Activated T-helper 1 cell treated with anti-CD3 and anti-CD28 coated beads, Interleukin-12 subunit alpha, Interleukin-12 subunit beta, Interleukin-2, Interleukin-4 antibody, amounts not matched to agents 30 ng/mL and 10 ng/mL and 1 ng/mL, durations not matched to agents 14 hours and 24 hours and 36 hours (primary cell): Measurements from ENCODE around the gene MYO9A. TPM values are rescaled to one million over a fixed set of nuclear protein-coding genes. Genes with fewer than 3 reads are reported as not detected.
"Not testable (repeated sequence)": the region's sequence is repeated elsewhere in the genome, so short reads cannot be mapped to it uniquely, and the experiment has no call there.

Experiments
- DNase-seq: peaks from one replicate; pipeline ENCODE4 v3.0.0; 2021; ENCODE audit warnings: low spot score
- H3K27ac Mint-ChIP-seq: one replicate; pipeline ENCODE4 v1.8.0; 2021; ENCODE audit warnings: mild to moderate bottlenecking, mixed read lengths
- H3K27me3 Mint-ChIP-seq: one replicate; pipeline ENCODE4 v1.8.0; 2022; ENCODE audit warnings: mild to moderate bottlenecking, moderate library complexity, mixed read lengths; ENCODE audit not compliant: insufficient read depth
- H3K36me3 Mint-ChIP-seq: one replicate; pipeline ENCODE4 v1.8.0; 2021; ENCODE audit warnings: low read depth, mixed read lengths
- H3K4me1 Mint-ChIP-seq: one replicate; pipeline ENCODE4 v1.8.0; 2021; ENCODE audit warnings: low read depth, mixed read lengths
- H3K4me3 Mint-ChIP-seq: one replicate; pipeline ENCODE4 v1.8.0; 2021; ENCODE audit warnings: mild to moderate bottlenecking, moderate library complexity, mixed read lengths
- H3K9me3 Mint-ChIP-seq: one replicate; pipeline ENCODE4 v1.8.0; 2021; ENCODE audit warnings: mixed read lengths
- intact Hi-C: fragments of 100-400 bp; cut with micrococcal nuclease; formaldehyde crosslinking; loops from one replicate; pipeline ENCODE4 v1.15.1; 2024
- total RNA-seq: library from RNA; stranded (reverse); gene quantifications from 2 replicates; pipeline ENCODE4 v1.2.3, GENCODE V29; 2022

The MYO9A gene
- total RNA-seq, 1 donor from 2014 or later, result 15.2 TPM

DNA sequence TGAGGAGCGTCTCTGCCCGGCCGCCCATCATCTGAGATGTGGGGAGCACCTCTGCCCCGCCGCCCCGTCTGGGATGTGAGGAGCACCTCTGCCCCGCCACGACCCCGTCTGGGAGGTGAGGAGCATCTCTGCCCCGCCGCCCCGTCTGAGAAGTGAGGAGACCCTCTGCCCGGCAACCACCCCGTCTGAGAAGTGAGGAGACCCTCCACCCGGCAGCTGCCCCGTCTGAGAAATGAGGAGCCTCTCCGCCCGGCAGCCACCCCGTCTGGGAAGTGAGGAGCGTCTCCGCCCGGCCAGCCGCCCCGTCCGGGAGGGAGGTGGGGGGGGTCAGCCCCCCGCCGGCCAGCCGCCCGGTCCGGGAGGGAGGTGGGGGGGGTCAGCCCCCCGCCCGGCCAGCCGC, 17.4 kb downstream of the MYO9A start:
- H3K36me3 Mint-ChIP-seq, DNase-seq, H3K4me1 Mint-ChIP-seq, H3K27ac Mint-ChIP-seq, H3K9me3 Mint-ChIP-seq, H3K4me3 Mint-ChIP-seq, H3K27me3 Mint-ChIP-seq, intact Hi-C loops: not testable (repeated sequence)

DNA sequence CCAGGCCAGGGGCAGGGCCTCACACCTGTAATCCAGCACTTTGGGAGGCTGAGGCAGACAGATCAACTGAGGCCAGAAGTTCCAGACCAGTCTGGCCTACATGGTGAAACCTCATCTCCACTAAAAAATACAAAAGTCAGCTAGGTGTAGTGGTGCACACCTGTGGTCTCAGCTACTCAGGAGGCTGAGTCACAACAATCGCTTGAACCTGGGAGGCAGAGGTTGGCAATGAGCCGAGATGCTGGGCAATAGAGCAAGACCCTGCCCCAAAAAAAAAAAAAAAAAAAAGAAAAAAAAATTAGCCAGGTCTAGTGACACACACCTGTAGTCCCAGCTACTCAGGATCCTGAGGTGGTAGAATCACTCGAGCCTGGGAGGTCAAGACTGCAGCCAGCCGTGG, 18.8 kb downstream of the MYO9A start:
- intact Hi-C loops, result no loop called here
- Mint-ChIP-seq H3K4me1 (no peaks in the 10 kb centered on the region), H3K36me3 (no peaks in the 10 kb centered on the region), H3K4me3 (no peak overlapping the region), H3K27me3 (peaks cover 3% of the 10 kb centered on the region), H3K27ac (no peak overlapping the region), H3K9me3 (no peaks in the 10 kb centered on the region)
- no peak for DNase-seq

DNA sequence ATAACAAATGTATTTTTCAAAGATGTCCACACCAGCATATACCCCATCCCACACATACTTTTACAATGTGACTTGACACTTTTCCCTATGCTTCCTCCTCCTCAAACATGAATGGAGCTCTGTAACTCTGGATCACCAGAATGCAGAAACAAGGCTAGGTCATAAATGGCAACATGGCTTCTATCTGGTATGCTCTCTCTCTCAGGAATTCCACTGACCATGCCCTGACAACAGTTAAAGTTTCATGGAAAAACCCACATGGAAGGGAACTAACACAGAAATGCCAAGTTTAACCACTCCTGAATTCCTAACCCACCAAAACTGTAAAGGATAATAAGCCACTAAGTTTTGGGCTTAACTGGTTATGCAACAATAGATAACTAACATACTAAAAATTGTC, 19.9 kb downstream of the MYO9A start:
- H3K4me1 Mint-ChIP-seq, result no peaks in the 10 kb centered on the region
- no peak overlapping the region for H3K27ac Mint-ChIP-seq
- no peaks in the 10 kb centered on the region for H3K9me3 Mint-ChIP-seq
- DNase-seq, result no peak
- H3K36me3 Mint-ChIP-seq, result no peaks in the 10 kb centered on the region
- H3K27me3 Mint-ChIP-seq, result no peaks in the 10 kb centered on the region
- H3K4me3 Mint-ChIP-seq, result no peak overlapping the region
- intact Hi-C loops, result no loop called here

DNA sequence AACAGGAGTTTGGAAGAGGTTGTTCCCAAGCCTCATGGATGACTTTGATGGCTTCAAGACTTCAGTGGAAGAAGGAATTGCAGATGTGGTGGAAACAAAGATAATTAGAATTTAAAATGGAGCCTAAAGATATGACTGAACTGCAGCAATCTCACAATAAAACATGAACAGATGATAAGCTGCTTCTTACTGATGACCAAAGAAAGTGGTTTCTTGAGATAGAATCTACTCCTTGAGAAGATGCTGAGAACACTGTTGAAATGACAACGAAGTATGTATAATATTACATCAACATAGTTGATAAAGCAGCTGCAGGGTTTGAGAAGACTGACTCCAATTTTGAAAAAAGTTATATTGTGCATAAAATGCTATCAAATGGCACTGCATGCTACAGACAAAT, 21.2 kb downstream of the MYO9A start:
- H3K9me3 Mint-ChIP-seq, result no peaks in the 10 kb centered on the region
- H3K4me1 Mint-ChIP-seq, result no peaks in the 10 kb centered on the region
- H3K36me3 Mint-ChIP-seq, result no peaks in the 10 kb centered on the region
- H3K4me3 Mint-ChIP-seq, result no peak overlapping the region
- DNase-seq, result no peak
- intact Hi-C loops, result no loop called here
- H3K27me3 Mint-ChIP-seq, result no peaks in the 10 kb centered on the region
- no peak overlapping the region for H3K27ac Mint-ChIP-seq

DNA sequence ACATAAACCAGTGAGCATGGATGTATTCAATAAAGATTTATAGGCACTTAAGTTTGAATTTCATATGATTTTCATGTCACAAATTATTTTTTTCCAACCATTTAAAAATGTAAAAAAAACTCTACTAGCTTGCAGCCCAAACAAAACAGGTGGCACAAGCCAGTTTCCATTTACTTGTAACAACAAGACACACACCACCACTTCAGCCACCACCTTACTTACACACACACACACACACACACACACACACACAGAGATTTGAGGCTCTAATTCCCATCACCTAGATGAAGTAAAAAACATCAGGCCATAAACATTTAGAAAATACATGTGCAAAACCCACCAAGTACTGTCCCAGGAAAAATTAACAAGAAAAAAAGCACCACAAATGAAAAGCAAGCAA, 25.3 kb downstream of the MYO9A start:
- intact Hi-C loops, result no loop called here
- Mint-ChIP-seq H3K27me3 (no peaks in the 10 kb centered on the region), H3K4me3 (no peak overlapping the region), H3K9me3 (no peaks in the 10 kb centered on the region), H3K36me3 (no peaks in the 10 kb centered on the region), H3K4me1 (no peaks in the 10 kb centered on the region), H3K27ac (no peak overlapping the region)
- no peak for DNase-seq

DNA sequence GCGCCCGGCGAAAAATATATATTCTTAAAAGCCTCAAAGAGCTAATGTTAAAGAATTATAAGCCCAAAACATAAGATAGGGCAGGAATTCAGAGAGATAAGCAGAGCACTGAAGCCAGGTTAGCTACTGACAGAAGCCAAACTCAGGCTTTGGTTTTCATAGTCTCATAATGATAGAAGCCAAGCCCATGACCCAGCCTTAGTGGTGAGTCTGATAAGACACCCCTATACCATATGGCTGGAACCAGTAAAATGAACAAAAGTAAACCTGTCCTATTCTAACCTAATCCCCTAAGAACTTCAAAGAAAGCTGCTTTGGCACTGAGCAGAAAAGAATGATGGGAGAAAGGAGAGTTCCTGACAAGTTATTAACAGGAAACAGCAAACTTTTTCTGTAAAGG, 25.9 kb downstream of the MYO9A start:
- Mint-ChIP-seq H3K4me3 (no peak overlapping the region), H3K9me3 (no peaks in the 10 kb centered on the region), H3K27me3 (no peaks in the 10 kb centered on the region), H3K27ac (no peak overlapping the region), H3K36me3 (no peaks in the 10 kb centered on the region), H3K4me1 (no peaks in the 10 kb centered on the region)
- intact Hi-C loops, result no loop called here
- no peak for DNase-seq

DNA sequence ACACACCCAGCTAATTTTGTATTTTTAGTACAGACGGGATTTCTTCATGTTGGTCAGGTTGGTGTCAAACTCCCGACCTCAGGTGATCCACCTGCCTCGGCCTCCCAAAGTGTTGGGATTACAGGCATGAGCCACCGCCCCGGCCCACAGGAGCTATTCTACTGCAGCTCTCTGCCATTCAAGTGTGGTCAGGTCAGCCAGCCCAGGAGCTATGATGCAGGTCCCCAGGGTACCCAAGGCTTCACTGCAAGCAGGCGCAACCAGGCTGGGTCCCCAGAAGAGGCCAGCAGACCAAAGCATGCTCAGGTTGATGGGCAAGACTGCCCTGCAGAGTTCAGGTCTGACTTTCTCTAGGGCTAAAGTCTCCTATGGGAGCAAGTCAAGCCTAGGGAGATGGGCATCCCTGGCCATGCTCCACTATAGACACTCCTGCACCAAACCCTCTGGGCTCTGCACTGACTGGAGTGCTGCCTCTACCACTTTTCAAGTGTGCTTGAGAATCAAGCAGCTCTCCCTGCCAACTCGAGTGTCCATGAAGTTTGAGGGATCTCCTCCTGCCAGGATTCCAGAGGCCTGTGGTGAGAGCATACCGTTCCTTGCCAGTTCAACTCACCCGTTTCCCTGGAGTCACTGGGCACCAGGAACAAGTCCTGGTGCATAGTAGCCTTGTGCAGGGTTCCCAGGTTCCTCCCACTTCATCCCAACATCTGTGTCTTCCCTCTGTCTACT, 30.9 kb downstream of the MYO9A start:
- H3K36me3 Mint-ChIP-seq, result no peaks in the 10 kb centered on the region
- no peak overlapping the region for H3K27ac Mint-ChIP-seq
- no peak for DNase-seq
- H3K27me3 Mint-ChIP-seq, result peaks cover 6% of the 10 kb centered on the region
- intact Hi-C loops, result no loop called here
- peaks cover 10% of the 10 kb centered on the region for H3K9me3 Mint-ChIP-seq
- no peak overlapping the region for H3K4me3 Mint-ChIP-seq
- H3K4me1 Mint-ChIP-seq, result no peaks in the 10 kb centered on the region

DNA sequence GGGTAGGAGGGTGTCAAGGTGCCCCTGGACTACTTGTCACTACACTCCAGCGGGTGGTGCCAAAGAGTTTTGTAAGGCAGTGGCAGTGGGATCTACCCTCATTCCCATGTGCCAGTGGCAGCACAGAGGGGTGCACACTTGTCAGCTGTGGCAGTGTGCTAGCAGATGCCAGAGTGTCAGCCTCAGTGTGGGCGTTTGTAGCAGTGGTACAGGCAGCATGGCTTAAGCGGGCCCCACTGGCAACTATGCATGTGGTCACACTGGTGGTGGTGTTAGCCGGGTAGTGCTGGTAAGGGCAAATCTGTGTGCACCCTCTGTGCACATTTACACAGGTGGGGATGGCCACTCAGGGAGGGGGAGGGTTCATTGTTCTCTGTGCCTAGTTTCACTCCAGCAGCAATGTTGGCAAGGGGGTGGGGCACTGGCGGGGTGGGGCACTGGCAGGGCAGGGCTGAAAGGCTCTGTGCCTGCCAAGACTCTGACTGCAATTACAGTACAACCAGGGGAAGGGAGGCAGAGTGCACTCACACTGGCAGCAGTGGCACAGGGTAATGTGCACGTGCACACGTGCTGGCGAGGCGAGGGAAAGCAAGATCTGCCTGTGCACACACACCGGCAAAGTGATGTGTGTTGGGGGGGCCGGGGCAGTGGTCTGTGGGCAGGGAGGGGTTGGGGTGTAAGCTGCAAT, 31.8 kb downstream of the MYO9A start:
- DNase-seq, result no peak

DNA sequence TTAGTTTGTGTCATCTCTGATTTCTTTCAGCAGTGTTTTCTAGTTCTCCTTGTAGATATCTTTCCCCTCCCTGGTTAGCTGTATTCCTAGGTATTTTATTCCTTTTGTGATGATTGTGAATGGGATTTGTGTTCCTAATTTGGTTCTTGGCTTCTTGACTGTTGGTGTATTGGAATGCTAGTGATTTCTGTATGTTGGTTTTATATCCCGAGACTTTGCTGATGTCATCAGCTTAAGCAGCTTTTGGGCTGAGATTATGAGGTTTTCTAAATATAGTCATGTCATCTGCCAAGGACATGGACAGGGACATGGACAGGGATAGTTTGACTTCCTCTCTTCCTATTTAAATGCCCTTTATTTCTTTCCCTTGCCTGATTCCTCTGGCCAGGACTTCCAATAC, 35.8 kb downstream of the MYO9A start:
- H3K27ac Mint-ChIP-seq, result no peak overlapping the region
- H3K36me3 Mint-ChIP-seq, result no peaks in the 10 kb centered on the region
- H3K27me3 Mint-ChIP-seq, result peaks cover 6% of the 10 kb centered on the region
- intact Hi-C loops, result no loop called here
- no peaks in the 10 kb centered on the region for H3K4me1 Mint-ChIP-seq
- no peak for DNase-seq
- peaks cover 10% of the 10 kb centered on the region for H3K9me3 Mint-ChIP-seq
- no peak overlapping the region for H3K4me3 Mint-ChIP-seq

More for the DNA sequence above, 31.8 kb downstream of the MYO9A start:
- intact Hi-C loops, result no loop called here
- Mint-ChIP-seq H3K9me3 (peaks cover 10% of the 10 kb centered on the region), H3K4me3 (no peak overlapping the region), H3K36me3 (no peaks in the 10 kb centered on the region), H3K27me3 (peaks cover 6% of the 10 kb centered on the region), H3K4me1 (no peaks in the 10 kb centered on the region), H3K27ac (no peak overlapping the region)

DNA sequence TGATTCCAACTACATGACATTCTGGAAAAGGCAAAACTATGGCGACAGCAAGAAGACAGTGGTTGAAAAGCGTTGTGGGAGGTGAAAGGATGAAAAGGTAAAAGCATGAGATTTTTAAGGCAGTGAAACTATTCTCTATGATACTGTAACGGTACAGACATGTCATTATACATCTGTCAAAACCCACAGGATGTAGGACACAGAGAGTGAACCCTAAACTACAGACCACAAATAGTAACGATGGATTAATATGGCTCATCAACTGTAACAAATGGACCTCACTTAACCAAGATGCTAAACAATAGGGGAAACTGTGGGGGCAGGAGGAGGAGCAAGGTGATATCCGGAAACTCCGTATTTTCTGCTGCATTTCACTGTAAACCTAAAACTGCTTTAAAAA, 39.1 kb downstream of the MYO9A start:
- no peak for DNase-seq
- no peak overlapping the region for H3K27ac Mint-ChIP-seq
- intact Hi-C loops, result no loop called here

DNA sequence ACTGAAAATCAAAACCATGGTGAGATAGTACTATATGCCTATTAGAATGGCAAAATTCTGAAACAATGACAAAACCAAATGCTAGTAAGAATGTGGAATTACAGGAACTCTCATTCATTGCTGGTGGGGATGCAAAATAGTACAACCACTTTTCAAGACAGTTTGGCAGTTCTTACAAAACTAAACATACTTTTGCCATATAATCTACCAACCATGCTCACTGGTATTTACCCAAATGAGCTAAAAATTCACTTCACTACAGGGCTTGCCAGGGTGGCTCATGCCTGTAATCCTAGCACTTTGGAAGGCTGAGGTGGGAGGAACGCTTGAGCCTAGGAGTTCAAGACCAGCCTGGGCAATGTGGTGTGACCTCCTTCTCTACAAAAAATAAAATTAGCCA, 40.0 kb downstream of the MYO9A start:
- Mint-ChIP-seq H3K9me3 (no peaks in the 10 kb centered on the region), H3K27ac (no peak overlapping the region), H3K27me3 (peaks cover 3% of the 10 kb centered on the region), H3K4me3 (no peak overlapping the region), H3K36me3 (no peaks in the 10 kb centered on the region), H3K4me1 (no peaks in the 10 kb centered on the region)
- DNase-seq, result no peak
- intact Hi-C loops, result no loop called here

More for the DNA sequence above, 39.1 kb downstream of the MYO9A start:
- Mint-ChIP-seq H3K36me3 (no peaks in the 10 kb centered on the region), H3K27me3 (peaks cover 8% of the 10 kb centered on the region), H3K4me3 (no peak overlapping the region), H3K4me1 (no peaks in the 10 kb centered on the region), H3K9me3 (peaks cover 6% of the 10 kb centered on the region)

DNA sequence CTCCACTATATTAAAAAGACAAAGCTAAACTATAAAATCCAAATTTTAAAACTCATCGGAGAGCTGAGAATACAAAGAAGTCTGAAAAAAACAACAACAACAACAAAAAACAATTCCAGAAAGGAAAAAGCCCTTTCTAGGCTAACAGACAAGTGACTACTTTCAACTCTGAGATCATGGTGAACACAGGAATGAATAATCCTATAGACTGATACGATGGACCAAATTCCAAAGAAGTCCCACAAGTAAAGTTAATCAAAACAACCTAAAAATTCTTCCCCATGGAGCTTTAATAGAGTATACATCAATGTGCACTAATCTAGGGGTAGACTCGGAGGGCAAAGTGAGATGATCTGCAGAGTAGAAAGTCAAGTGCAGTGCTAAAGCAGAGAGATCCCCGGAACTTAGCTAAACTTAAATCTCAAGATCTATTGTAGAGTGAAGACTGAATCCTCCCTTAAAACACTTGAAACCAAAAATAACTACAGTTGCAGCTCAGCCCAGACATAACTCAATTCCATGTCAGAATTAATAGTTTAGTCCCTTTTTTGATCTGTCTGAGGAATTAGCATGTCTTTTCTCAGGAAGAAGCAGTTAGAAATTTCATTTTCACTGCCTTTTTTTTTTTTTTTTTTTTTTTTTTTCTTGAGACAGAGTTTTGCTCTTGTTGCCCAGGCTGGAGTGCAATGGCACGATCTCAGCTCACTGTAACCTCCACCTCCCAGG, 43.5 kb downstream of the MYO9A start:
- DNase-seq, result no peak
- no peaks in the 10 kb centered on the region for H3K9me3 Mint-ChIP-seq
- peaks cover 6% of the 10 kb centered on the region for H3K27me3 Mint-ChIP-seq
- H3K4me1 Mint-ChIP-seq, result no peaks in the 10 kb centered on the region
- H3K36me3 Mint-ChIP-seq, result no peaks in the 10 kb centered on the region
- intact Hi-C loops, result no loop called here
- H3K4me3 Mint-ChIP-seq, result no peak overlapping the region
- H3K27ac Mint-ChIP-seq, result no peak overlapping the region

DNA sequence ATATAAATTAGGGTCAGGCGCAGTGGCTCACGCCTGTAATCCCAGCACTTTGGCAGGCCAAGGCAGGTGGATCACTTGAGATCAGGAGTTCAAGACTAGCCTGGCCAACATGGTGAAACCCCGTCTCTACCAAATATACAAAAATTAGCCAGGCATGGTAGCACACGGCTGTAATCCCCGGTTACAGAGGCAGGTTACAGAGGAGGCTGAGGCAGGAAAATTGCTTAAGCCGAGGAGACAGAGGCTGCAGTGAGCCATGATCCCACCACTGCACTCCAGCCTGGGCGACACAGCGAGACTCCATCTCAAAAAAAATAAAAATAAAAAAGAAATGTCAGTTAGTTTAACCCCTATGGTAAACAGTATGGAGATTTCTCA, 46.5 kb downstream of the MYO9A start:
- H3K4me3 Mint-ChIP-seq, intact Hi-C loops, H3K4me1 Mint-ChIP-seq, DNase-seq, H3K36me3 Mint-ChIP-seq, H3K27me3 Mint-ChIP-seq, H3K9me3 Mint-ChIP-seq, H3K27ac Mint-ChIP-seq: not testable (repeated sequence)
